HG02970 (cell line): ENCODE data around the gene ATP5IF1.

Experiments
- ATAC-seq: cut with Tn5 transposase; IDR thresholded peaks from one replicate; pipeline ENCODE4 v1.9.1; 2021; ENCODE audit warnings: mild to moderate bottlenecking, moderate library complexity, moderate number of reproducible peaks; ENCODE audit not compliant: unreplicated experiment, low FRiP score

Gene ATP5IF1

DNA sequence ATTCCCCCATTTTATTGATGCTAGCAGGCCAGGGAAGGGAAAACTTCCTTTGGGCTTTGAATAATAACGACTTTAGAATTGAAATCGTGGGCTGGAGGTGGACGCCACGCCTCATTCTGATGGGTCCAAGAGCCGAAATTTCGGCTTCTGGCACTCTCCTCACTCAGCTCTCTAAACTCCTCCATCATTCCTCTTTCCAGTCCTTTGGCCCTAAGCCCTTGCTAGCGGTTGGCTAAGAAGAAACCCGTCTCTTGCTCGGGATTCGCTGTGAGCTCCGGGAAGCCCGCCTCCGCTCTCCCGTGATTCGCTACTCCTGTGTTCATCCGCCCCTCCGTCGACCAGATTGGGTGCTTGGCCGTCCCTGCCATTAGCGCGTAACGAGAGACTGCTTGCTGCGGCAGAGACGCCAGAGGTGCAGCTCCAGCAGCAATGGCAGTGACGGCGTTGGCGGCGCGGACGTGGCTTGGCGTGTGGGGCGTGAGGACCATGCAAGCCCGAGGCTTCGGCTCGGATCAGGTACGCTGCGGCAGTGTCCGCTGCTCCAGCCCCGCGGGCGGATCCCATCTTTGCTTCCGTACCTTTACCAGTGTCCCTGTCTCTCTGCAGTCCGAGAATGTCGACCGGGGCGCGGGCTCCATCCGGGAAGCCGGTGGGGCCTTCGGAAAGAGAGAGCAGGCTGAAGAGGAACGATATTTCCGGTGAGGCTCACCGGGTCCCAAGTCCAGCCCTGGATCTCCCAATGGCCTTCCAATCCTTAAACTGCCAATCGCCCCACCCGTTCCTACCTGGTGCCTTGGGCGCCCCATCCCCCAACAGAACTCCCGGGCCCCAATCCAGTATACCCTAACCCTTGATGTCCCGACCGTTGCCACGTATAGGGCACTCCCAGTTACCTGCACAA is at the start of gene ATP5IF1:
Gene ATP5IF1 (plus strand): TSS at position 370 of the 901 bp plus-strand sequence. CDS start 60 bp downstream, at position 430.
- ATAC-seq, result peak; percentile 79

DNA sequence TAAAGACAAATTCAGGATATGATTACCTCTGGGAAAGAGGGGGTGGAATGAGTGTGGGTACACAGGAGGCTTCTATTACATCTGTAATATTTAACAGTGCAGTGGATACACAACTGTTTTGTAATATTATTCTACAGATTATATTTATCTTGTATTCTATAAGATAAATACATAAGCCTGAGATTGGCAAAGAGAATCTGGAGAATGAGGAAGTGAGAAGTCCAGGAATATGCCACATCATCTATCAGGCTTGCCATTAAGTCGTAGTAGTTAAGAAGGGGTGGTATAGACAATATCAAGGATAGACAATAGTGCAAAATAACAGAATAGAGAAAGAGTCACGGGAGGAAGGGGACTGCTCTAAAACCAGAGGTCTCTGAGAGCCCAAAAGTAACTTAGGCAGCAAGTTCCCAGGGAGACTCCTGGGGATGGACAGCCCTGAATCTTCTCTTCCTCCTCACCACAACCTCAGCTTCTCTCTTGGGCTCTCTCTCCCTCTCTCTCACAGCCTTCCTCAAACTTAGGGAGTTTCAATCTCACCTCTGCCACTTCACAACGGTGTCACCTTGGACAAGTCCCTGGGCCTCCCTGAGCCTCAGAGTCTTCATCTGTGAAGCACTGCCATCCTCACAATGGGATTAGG is 45.5 kb upstream of the ATP5IF1 start:
- ATAC-seq, result no peak

DNA sequence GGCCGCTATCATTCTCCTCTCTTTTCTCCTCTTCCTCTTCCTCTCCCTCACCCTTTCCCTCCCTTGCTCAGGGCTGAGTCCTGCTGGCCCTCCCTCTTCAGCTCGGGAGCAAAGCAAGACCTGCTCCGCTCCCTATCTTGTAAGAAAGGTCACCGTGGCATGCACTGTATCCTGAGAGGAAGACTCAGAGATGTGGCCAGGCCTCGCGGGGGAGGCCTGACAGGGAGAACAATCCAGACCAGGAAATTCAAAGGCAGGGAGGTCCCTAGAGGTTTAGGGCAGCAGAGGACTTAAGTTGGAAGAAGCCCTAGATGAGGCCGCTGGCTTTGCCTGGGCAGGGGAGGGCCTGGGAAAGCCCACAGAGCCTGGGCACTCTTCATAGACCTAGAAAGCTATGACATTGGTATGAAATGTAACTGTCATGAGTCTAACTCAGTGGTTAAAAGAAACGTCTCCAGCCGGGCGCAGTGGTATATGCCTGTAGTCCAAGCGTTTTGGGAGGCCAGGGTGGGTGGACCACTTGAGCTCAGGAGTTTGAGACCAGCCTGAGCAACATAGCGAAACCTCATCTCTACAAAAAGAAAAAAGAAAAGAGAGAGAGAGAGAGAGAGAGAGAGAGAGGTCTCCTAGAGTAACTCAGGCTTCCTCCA is 44.8 kb upstream of the ATP5IF1 start:
- ATAC-seq, result no peak

DNA sequence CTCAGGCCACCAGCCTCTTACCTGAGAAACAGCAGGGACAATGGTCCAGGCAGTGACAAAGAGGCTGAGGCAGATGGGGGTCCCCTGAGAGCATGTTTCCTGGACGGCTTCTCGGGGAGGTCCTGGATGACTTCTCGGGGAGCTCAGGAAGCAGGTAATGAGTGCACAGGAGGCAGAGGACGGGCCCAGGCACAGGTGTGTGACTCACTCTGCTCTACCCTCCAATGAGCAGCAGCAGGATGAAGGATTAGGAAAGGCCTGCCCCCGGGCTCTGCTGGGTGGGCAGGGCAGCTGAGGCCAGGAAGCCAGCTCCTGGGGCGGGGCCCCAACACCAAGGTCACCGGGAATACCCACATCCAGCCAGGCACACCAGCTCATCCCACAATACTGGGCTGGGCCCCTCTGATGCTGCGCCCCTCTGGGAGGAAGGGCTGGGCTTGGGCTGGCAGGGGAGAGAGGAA is 42.2 kb upstream of the ATP5IF1 start:
- no peak for ATAC-seq

DNA sequence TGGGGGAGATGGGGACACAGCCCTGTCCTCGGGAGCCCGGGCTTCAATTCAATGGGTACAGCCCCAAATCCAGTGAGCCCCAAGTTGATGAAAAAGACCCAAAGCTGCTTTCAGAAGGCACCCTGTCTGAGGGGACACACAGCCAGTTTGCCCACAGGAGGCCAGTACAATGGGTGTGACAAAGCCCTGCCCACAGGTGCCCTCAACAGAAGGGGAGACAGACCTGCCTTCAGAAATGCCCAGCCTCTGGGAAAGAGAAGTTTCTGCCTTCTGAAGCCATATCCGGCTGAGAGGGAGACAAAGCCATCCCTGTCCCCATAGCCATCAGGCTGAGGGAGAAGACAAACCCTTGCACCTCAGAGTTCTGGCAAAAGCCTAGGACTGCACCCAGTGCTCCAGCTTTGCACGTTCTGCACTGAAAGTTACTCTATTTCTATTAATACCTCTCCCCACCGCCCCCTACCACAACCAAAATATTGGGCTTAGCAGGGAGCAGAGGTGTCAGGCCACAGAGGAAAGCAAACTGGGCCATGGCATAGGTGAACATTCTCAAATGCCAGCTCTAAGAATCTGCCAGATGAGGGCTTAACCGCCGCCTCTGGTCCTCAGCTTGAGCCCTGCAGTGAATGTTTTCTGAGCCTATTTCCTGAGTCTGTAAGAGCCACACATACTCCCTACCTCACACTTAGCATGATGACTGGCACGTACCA is 41.4 kb upstream of the ATP5IF1 start:
- no peak for ATAC-seq

DNA sequence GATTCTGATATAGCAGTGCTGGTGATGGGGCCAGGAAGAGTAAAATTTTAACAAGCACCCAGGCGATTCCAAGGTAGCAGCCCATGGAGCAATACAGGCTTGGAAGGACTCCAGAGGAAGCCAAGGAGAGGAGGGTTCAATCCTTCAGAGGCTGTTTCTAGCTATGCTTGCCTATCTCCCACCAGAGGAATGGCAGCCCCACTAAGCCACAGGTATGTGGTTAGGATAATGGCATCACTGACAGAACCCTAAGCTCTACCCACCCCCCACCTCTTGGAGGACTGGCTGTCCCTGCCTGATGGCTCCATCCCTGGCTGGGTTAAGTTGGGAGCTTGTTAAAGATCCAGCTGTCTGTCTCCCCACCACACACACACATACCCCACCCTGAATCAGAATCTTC is 40.1 kb upstream of the ATP5IF1 start:
- no peak for ATAC-seq

DNA sequence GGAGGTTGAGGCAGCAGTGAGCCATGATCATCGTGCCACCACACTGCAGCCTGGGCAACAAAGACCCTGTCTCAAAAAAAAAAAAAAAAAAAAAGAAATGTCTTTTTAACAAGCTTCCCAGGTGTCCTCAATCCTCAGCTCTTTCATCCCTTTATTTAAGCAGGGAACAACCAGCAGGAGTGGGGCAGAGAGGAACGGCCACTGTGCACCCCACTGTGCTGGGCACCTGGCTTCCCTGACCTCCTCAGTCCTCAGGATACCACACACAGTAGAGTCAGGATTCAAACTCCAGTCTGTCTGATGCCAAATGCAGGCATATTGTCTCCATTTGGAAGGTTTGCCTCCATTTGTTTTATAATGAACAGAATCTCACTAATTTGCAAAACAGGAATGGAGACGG is 39.6 kb upstream of the ATP5IF1 start:
- no peak for ATAC-seq

DNA sequence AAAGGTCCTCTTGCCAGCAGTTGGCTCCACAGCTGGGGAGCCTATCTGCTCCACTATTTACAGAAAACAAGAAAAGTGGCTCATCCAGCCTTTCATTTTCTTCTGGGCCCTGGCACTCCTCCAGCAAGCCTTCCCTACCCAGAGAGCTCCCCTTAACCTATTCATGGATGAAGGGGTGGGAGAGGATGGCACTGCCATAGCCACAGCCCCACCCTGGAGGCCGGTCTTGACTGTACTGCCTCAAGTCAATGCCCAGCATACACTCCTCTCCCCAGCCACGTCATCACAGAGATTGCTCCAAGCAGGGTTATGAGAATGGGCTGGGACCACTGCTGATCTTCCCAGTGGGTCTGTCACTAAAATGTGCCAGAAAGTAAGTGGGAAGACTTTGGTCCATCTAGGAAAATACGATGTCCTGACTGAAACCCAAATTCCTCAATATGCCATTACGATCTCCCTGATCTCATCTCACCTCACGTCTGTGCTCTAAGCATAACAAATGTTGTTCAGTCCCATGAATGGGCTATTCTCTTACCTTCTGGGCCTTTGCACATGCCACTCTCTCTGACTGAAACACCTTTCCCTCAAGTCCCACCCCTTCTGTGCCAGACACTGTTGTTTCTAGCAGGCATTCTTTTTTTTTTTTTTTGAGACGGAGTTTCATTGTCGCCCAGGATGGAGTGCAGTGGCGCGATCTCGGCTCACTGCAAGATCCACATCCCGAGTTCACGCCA is 38.1 kb upstream of the ATP5IF1 start:
- no peak for ATAC-seq

DNA sequence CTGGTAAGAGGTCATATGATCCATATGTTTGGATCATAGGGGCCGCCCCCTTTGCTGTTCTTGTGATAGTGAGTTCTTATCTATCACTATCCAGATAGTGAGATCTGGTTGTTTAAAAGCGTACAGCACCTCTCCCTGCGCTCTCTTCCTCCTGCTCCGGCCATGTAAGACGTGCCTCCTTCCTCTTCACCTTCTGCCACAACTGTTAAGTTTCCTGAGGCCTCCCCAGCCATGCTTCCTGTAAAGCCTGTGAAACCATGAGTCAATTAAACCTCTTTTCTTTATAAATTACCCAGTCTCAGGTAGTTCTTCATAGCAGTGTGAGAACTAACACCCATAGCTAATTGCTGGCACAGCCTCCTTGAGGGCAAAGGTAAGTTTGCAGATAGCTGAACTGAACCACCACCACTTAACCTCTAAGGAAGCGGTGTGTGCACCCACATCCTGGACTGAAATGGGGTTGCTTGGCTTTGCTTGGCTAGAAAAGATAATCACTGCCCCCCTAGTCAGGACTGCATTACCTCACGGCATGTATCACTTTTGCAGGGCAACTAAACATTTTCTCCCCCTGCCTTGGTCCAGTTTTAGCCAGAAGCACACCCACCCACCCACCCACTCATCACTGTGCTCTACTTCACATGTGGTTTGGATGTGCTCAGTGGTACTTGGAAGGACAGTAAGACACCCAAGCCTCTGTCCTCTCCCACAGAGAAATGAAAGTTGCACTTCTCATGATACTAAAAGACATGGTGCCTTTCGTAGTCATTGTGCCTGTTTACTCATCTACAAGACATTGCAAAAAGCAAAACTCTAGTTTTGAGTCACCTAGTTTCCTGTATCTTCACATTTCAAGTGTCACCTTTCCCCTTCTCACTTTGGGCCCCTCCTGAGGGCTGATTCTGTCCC is 36.3 kb upstream of the ATP5IF1 start:
- peak; percentile 86 for ATAC-seq

DNA sequence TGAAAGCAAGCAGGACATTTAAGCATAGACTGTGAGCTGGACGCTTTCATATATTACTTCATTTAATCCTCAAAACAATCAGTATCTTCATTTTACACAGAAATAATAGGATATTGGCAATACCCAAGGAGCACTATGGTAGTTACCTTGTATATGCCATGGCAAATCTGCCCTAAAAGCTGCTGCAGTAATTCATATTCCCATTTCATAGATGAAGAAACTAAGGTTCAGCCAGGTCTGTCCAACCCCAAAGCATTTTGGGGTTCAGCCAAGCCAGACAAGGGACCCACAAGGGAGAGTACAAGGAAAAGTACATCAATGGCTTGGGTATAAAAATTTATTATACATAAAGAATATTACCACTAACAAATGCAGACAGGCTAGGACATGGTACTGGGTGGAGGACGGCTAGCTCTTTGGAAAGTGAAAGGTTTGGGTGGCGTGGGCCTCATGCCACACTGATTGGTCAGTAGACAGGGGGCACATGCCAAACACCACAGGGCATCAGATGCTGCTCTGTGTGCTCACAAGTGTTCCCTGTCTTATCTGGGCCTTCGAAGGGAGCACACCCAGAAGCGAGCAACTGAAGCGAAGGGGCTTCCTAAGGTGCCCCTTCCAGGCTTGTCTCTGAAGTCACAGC is 35.6 kb upstream of the ATP5IF1 start:
- ATAC-seq, result no peak

DNA sequence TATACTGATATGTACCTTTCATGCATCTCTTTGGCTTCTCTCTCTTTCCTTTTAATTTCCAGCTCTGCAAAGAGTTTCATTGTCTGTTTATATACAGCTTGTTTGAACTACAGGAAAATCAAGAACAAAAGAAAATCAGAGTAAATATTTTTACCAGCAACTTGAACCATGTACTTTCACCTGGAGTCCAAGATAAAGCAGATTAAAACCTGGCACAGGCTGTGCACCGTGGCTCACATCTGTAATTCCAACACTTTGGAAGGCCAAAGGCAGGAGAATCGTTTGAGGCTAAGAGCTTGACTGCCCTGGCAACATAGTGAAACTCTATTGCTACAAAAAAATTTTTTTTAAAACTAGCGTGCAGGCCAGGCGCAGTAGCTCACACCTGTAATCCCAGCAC is 30.7 kb upstream of the ATP5IF1 start:
- no peak for ATAC-seq

DNA sequence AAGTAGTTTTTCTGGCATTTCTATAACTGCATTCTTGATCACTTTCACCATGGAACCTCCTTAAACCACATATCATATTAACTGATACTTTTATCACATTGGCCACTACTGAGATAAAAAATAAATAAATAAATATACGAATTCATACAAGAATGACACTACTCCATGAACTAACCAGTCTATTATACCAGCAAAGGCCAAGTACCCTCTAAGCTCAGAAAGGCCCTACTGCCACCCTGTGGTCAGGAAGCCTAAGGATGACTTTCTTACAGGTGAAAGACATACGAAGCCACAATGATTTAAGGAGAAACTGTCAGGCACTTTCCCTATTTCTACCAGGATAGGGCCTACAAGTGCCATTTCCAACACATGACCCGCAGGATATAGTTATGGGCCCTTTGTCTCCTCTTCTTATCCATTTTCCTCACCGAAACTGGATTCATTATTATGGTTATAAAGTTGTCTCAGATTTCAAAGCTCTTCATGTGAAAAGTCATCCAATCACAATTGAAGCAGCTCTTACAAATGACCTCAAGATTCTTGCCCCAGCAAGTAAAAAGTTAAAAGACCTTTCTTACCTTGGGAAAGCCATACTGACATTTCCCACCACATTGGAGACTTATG is 27.0 kb upstream of the ATP5IF1 start:
- ATAC-seq, result no peak

DNA sequence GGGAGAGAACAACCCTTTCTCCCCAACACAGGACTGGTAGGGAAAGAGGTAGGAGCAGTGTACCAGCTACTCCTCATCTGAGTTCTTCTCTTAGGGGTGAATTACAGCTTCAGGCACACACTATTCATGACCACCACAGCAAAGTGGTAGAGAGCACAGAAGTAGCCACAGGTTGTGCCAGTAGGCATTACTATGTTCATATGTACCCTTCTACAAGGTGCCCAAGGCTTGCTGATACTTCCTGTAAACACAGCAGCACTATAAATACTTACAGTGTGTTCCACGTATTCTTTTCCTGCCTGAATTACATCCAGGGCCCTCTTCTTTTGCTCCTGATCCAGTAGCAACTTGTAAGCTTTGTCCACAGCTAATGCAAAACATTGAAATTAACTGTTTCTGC is 26.2 kb upstream of the ATP5IF1 start:
- no peak for ATAC-seq

DNA sequence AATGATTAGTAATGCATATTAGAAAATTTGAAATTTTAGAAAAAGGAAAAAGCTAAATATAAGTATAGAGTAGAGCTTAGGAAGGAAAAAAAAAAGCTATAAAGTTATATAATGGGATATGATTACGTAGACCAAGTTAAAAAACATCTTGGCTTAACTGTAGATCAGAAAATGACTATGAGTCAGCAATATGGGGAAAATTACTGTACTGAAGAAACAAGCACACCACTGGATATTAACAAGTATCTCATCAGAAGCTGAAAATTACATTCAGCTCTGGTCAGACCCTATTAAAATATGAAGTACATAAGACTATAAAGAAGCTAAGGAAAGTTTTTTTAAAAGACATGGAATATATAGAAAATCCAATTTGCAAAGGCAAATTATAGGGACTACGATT is 22.6 kb upstream of the ATP5IF1 start:
- no peak for ATAC-seq

DNA sequence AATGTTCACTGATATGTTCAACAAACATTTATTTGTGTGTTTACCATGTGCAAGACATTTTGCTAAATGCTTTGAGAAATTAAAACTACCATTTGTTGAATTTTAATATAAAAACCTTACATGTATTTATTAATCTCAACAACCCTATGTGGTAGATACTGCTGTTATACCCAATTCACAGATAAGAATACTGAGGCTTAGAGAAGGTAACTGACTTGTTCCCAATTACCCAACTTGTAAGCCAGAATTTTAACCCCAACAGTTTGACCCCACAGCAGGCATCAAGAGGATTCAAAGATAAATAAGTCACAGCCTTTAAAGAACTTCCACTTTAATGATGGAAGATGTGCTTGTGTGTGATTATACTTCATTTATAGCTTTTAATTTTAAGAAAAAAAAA is 6.8 kb upstream of the ATP5IF1 start:
- no peak for ATAC-seq

DNA sequence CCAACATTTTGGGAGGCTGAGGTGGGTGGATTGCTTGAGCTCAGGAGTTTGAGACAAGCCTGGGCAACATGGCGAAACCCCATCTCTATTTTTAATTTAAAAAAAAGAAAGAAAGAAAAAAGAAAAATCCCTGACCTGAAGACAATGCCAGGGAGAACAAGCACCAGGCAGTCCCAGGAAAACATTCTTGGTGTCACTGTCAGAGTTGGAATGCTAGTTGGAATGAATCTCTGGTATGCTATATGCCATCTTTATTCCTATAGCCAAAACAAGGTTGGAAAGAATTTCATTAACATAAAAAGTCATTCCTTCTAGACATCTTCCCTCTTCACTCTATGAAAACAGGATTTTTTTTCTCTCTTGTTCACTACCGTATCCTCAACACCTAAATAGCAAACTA is 5.9 kb upstream of the ATP5IF1 start:
- ATAC-seq, result no peak

DNA sequence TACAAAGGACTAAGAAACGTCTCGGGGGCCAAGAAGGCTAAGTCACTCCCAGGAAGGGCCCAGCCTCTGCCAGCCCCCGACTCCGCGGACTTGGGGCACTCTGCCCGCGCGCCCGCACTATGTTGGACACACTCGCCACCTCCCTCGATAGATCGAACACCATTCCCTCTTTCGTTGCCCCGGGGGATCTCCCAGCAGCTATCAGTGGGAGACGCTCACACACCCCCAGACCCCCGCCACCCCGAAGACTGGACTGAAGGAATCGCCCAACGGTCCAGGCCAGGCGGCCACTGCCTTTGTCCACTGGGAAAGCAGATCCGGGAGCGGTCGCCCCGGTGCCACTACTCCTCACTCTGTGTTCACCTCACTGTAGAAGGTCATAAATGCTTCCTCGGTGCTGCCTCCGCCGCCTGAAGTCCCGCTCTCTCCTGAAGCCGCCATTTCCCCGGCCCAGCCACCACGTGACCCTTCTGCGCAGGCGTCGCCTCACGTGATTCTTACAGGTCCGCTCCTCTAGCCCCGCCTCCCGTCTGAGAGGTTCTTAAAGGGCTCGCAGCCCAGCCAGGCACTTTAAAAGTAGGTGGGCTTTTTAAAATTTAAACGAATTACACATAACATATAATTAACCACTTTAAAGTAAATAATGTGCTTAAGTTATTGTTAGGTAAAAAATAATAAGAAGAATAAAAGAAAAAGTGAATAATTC is 3.2 kb upstream of the ATP5IF1 start, which contains the start of gene DNAJC8:
Gene DNAJC8 (minus strand): TSS at position 472 of the 706 bp plus-strand sequence. CDS start 31 bp downstream, at position 441.
- peak; percentile 51 for ATAC-seq
